ENCODE measurements around the gene SREK1.

SREK1 gene

DNA sequence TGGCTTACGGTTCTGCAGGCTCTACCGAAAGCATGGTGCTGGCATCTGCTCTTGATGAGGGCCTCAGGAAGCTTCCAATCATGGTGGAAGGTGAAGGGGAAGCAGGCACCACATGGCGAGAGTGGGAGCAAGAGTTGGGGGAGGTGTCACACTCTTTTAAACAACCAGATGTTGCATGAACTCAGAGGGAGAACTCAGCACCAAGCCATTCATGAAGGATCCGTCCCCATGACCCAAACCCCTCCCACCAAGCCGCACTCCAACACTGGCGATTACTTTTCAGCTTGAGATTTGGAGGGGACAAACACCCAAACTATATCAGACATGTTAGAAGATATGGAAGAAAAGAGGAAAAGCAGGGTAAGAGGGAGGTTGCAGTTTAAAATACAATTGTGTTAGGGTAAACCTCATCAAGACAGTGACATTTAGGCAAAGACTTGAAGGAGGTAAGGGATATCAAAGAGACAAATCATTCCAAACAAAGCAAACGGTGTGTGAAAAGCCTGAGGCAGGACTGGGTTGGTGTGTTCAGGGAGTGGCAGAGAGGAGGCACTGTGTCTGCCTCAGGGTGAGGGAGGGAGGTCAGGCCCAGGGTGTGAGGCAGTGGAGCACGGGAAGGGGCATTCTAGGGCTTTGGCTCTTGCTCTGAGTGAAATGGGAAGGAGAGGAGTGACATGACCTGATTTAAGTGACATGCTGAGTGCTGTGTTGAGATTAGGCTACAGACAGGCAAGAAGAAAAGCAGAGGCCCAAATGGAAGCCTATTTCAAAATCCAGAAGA is 80.9 kb downstream of the SREK1 start:
- no peaks in the 10 kb centered on the region for H3K27me3 Mint-ChIP-seq
- no peaks in the 10 kb centered on the region for H3K4me1 Mint-ChIP-seq
- H3K27ac Mint-ChIP-seq = no peak overlapping the region
- no peaks in the 10 kb centered on the region for H3K36me3 Mint-ChIP-seq
- H3K9me3 Mint-ChIP-seq = no peaks in the 10 kb centered on the region
- H3K4me3 Mint-ChIP-seq = no peak overlapping the region

DNA sequence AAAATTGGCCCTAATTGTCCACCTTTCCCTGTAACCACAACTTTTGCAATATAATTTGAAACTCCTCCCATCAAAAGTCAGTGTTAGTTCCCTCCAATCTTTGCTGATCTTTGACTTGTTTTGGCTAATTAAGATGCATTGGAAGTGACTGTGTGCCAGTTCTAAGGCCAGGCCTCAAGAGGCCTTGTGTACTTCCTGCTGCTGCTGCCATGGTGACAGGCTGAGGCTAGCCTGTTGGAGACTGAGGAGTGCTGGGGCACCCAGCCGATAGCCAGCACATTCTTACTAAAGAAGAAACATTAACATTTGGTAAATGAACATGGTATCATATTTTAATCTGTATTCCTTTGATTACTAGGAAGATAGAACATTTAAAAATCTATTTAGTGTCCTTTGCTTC is 86.5 kb downstream of the SREK1 start:
- no peaks in the 10 kb centered on the region for H3K36me3 Mint-ChIP-seq
- H3K4me1 Mint-ChIP-seq = no peaks in the 10 kb centered on the region
- no peak overlapping the region for H3K4me3 Mint-ChIP-seq
- H3K27me3 Mint-ChIP-seq = no peaks in the 10 kb centered on the region
- H3K9me3 Mint-ChIP-seq = no peaks in the 10 kb centered on the region
- no peak overlapping the region for H3K27ac Mint-ChIP-seq

- Mint-ChIP-seq H3K9me3 (no peaks in the 10 kb centered on the region), H3K27ac (no peak overlapping the region), H3K36me3 (no peaks in the 10 kb centered on the region), H3K4me1 (no peaks in the 10 kb centered on the region), H3K27me3 (no peaks in the 10 kb centered on the region), H3K4me3 (no peak overlapping the region)
These were observed 87.4 kb downstream of the SREK1 start for GRCh38 chr5:66231508-66231907.

DNA sequence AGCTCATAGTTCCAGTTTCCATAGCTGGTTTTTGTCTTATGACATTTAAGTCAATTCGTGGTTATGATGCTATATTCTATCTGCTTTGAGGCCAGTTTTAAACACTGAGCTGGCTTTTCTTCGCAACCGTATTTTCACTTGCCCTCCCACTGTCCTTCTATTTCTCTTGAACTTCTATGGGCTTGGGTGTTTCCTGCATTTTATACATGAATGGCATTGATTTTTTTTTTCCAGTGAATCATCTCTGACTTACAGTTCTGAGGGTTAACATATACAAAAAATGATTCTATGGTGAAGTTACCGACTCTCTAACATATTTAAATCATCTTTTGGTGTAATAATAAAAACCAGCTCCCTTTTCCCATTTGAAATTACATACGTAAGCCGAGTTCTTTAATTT is 88.2 kb downstream of the SREK1 start:
- H3K4me3 Mint-ChIP-seq = no peak overlapping the region
- H3K27me3 Mint-ChIP-seq = no peaks in the 10 kb centered on the region
- no peaks in the 10 kb centered on the region for H3K36me3 Mint-ChIP-seq
- no peak overlapping the region for H3K27ac Mint-ChIP-seq
- no peaks in the 10 kb centered on the region for H3K9me3 Mint-ChIP-seq
- no peaks in the 10 kb centered on the region for H3K4me1 Mint-ChIP-seq

DNA sequence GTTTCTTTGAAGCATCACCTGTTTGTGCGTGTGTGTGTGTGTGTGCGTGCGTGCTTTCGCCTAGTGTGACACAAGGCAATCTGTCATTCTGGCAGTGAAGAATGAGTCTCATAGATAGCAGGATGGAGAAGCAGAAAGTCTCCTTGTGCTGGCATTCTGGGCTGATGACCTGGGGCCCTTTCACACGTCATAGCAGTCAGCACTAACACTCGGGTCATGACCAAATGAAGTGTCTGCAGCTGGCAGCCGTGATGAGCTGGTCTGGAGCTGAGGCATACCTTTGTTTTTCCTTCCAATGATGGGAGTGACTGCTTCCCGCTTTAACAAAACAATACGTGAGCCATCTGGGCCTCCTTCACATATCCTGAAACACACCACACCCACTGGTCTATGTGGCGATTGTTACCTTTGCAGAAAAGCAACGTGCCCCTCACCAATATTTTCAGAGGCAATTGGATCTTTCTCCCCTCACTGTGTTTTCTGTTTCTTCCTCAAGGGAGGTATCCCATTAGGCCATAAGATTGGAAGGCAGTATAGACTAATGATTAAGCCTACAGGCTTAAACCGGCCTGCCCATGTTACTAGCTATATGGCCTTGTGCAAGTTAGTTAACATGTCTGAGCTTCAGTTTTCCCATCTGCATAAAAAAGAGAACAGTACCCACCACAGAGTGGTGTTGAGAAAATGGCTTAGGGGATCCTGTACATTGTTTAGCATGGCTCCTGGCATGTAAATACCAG is 88.8 kb downstream of the SREK1 start:
- Mint-ChIP-seq H3K36me3 (no peaks in the 10 kb centered on the region), H3K4me3 (no peak overlapping the region), H3K4me1 (no peaks in the 10 kb centered on the region), H3K27ac (no peak overlapping the region), H3K9me3 (no peaks in the 10 kb centered on the region), H3K27me3 (no peaks in the 10 kb centered on the region)
